Uterus (tissue), 4 donors: Measurements from ENCODE around the gene SLC35F3. TPM values are rescaled to one million over a fixed set of nuclear protein-coding genes. Genes with fewer than 3 reads are reported as not detected.

Experiments
- DNase-seq, 2 donors: peaks; one replicate each; pipeline ENCODE4 v3.0.0-alpha.2; 2019 to 2020
- H3K27ac ChIP-seq, 2 donors: fragments of 200-600 bp; sonication (generic); 1 replicate in 1 of 2; 2 replicates in 1 of 2; pipeline ENCODE4 v1.5.1; 2016 to 2018
- H3K27me3 ChIP-seq, 2 donors: fragments of 200-600 bp; sonication (generic); one replicate each; pipeline ENCODE4 v1.5.1; 2018 to 2019; ENCODE audit warnings: control low read depth in 1 of 2
- H3K36me3 ChIP-seq, 2 donors: fragments of 200-600 bp; sonication (generic); one replicate each; pipeline ENCODE4 v1.5.1; 2019; ENCODE audit warnings: control low read depth in 1 of 2
- H3K4me1 ChIP-seq, 2 donors: fragments of 200-600 bp; sonication (generic); one replicate each; pipeline ENCODE4 v1.5.1; 2018 to 2019; ENCODE audit warnings: control low read depth in 1 of 2
- H3K4me3 ChIP-seq, 2 donors: fragments of 200-600 bp; sonication (generic); 1 replicate in 1 of 2; 2 replicates in 1 of 2; pipeline ENCODE4 v1.5.1; 2018 to 2019; ENCODE audit warnings: mild to moderate bottlenecking in 1 of 2
- H3K9me3 ChIP-seq, 2 donors: fragments of 200-600 bp; sonication (generic); one replicate each; pipeline ENCODE4 v1.5.1; 2019; ENCODE audit warnings: control low read depth in 1 of 2
- POLR2A ChIP-seq, 2 donors: fragments of 450-650 bp; IDR thresholded peaks; one replicate each; pipeline ENCODE4 v1.6.1; 2016; ENCODE audit warnings: antibody characterized with exemption in 2 of 2, mild to moderate bottlenecking in 1 of 2, moderate library complexity in 1 of 2
- intact Hi-C: fragments of 100-400 bp; cut with DNase I; formaldehyde crosslinking; loops from one replicate; pipeline ENCODE4 v1.15.1; 2023; ENCODE audit warnings: low total_unique reads
- total RNA-seq, 4 donors: library from RNA; depleted of rRNA in 3 of 4; stranded (reverse); fragments of >200 nt in 3 of 4; gene quantifications; one replicate each; pipeline versions ENCODE4 v1.1.0 to v1.2.4, GENCODE V29; 2014 to 2023
- TF ChIP-seq, protein P1 (sequence below), 4 experiments: fragments of 200-600 bp in 2 of 4; fragments of 450-650 bp in 2 of 4; sonication (generic) in 2 of 4; IDR thresholded peaks; one replicate each; pipeline ENCODE4 v1.5.1; 2016 to 2019; ENCODE audit warnings: antibody characterized with exemption in 4 of 4, mild to moderate bottlenecking in 2 of 4, moderate library complexity in 1 of 4
- donor health status: DM: yes; HTN: yes; CAD: no.

Gene SLC35F3
- total RNA-seq, 4 donors from 2014 or later, result 0.24 to 0.62 (median 0.26) TPM; not detected in 1

DNA sequence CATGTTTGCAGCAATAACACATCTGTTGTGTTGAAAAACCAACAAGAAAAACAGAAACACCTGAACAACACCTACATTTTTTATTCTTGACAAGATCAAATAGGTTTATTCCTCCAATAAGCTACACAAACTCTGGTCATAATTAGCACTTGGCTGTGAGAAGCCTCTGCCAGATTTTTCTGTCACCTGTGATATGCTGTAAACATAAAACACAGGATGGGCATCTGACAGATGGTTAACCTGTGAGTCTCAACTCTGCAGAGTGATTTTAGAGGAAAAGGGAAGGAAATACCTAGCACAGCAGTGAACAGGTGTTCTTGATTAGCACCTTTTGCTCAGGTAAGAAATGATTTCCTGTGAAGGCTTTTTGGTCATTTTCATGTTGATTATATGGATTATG is 293.4 kb downstream of the SLC35F3 start:
- Histone ChIP-seq H3K36me3 (no peaks in the 10 kb centered on the region), H3K4me1 (no peaks in the 10 kb centered on the region), H3K27ac (no peak overlapping the region), H3K4me3 (no peak overlapping the region), H3K27me3 (no peaks in the 10 kb centered on the region), H3K9me3 (no peaks in the 10 kb centered on the region)
- intact Hi-C loops, result no loop called here
- TF ChIP-seq, protein P1, sequence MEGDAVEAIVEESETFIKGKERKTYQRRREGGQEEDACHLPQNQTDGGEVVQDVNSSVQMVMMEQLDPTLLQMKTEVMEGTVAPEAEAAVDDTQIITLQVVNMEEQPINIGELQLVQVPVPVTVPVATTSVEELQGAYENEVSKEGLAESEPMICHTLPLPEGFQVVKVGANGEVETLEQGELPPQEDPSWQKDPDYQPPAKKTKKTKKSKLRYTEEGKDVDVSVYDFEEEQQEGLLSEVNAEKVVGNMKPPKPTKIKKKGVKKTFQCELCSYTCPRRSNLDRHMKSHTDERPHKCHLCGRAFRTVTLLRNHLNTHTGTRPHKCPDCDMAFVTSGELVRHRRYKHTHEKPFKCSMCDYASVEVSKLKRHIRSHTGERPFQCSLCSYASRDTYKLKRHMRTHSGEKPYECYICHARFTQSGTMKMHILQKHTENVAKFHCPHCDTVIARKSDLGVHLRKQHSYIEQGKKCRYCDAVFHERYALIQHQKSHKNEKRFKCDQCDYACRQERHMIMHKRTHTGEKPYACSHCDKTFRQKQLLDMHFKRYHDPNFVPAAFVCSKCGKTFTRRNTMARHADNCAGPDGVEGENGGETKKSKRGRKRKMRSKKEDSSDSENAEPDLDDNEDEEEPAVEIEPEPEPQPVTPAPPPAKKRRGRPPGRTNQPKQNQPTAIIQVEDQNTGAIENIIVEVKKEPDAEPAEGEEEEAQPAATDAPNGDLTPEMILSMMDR (IDR thresholded peaks at IDR 0.05), result no peak
- TF ChIP-seq POLR2A (IDR thresholded peaks at IDR 0.05), result no peak
- no peak for DNase-seq

DNA sequence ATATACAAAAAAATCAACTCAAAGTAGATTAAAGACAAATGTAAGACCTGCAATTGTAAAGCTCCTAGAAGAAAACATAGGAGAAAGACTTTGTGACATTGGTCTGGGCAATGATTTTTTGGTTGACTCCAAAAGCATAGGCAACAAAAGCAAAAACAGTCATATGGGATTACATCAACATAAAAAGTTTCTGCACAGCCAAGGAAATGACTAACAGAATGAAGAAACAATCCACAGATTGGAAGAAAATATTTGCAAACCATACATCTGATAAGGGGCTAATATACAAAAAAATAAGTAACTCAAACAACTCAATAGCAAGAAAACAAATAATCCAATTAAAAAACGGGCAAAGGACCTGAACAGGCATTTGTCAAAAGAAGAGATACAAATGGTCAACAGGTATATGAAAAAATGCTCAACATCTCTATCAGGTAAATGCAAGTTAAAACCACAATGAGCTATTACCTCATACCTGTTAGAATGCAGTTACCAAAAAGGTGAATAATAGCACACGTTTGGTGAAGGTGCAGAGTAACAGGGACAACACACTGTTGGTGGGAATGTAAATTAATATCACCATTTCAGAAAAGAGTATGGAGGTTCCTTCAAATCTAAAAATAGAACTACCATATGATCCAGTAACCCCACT is 295.1 kb downstream of the SLC35F3 start:
- no peak for TF ChIP-seq POLR2A (IDR thresholded peaks at IDR 0.05)
- TF ChIP-seq, protein P1 (IDR thresholded peaks at IDR 0.05), result no peak
- no peaks in the 10 kb centered on the region for H3K9me3 ChIP-seq
- DNase-seq, result no peak
- H3K27me3 ChIP-seq, result no peaks in the 10 kb centered on the region
- no peak overlapping the region for H3K27ac ChIP-seq
- no peak overlapping the region for H3K4me3 ChIP-seq
- no peaks in the 10 kb centered on the region for H3K4me1 ChIP-seq
- H3K36me3 ChIP-seq, result no peaks in the 10 kb centered on the region
- intact Hi-C loops, result no loop called here

DNA sequence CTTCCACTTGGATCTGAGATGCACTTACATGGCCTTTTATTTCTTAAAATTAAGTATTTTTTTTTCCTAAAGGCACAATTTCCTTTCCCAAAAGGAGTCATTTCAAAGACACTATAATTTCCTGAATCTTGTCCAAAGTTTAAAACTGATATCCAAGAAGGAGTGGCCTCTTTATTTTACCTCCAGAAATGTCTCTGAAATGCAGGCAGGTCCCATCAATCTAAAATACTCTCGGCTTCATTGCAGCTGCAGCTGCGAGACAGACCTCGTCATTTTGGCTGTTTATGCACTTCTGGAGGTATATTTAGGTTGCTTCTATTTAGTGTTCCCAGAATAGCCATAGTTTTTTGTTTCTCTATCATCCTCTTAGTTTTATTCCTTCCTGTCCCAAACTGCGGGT is 296.1 kb downstream of the SLC35F3 start:
- Histone ChIP-seq H3K27me3 (no peaks in the 10 kb centered on the region), H3K27ac (no peak overlapping the region), H3K36me3 (no peaks in the 10 kb centered on the region), H3K4me3 (no peak overlapping the region), H3K9me3 (no peaks in the 10 kb centered on the region), H3K4me1 (no peaks in the 10 kb centered on the region)
- no peak for DNase-seq
- TF ChIP-seq, protein P1 (IDR thresholded peaks at IDR 0.05), result no peak
- no peak for TF ChIP-seq POLR2A (IDR thresholded peaks at IDR 0.05)
- intact Hi-C loops, result no loop called here

- no peak overlapping the region for H3K4me3 ChIP-seq
- intact Hi-C loops, result no loop called here
Observed at GRCh38 chr1:234201600-234201999, 297.1 kb downstream of the SLC35F3 start.

DNA sequence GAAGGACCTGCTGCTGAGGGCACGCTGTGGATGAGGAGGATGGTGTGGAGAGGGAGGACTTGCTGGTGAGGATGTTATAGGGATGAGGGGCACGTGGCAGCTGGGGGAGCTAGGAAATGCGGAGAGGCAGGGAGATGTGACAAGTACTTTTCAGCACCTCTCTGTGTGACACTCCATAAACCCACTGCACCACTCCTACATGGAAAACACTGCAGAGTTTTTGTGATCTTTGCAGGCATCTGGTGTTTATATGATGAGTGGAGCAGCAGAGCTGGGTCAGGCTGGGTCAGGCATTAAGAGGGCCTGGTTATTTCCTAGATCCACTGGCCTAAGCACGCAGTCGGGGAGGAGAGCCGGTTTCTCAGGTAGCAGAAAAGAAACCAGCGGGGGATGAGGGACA is 301.5 kb downstream of the SLC35F3 start:
- no peak for DNase-seq
- Histone ChIP-seq H3K36me3 (no peaks in the 10 kb centered on the region), H3K9me3 (no peaks in the 10 kb centered on the region), H3K4me3 (no peak overlapping the region), H3K27me3 (no peaks in the 10 kb centered on the region), H3K4me1 (no peaks in the 10 kb centered on the region), H3K27ac (no peak overlapping the region)
- intact Hi-C loops, result no loop called here
- TF ChIP-seq, protein P1 (IDR thresholded peaks at IDR 0.05), result no peak
- no peak for TF ChIP-seq POLR2A (IDR thresholded peaks at IDR 0.05)

More at GRCh38 chr1:234201600-234201999, 297.1 kb downstream of the SLC35F3 start:
- H3K4me1 ChIP-seq, result no peaks in the 10 kb centered on the region
- no peak for DNase-seq
- no peaks in the 10 kb centered on the region for H3K36me3 ChIP-seq
- no peaks in the 10 kb centered on the region for H3K27me3 ChIP-seq
- H3K9me3 ChIP-seq, result no peaks in the 10 kb centered on the region
- no peak overlapping the region for H3K27ac ChIP-seq
- no peak for TF ChIP-seq POLR2A (IDR thresholded peaks at IDR 0.05)
- TF ChIP-seq, protein P1 (IDR thresholded peaks at IDR 0.05), result no peak
